H1 (cell line): ENCODE data around the gene PHRF1. TPM values are rescaled to one million over a fixed set of nuclear protein-coding genes. Genes with fewer than 3 reads are reported as not detected.

Experiments used
- CTCF ChIA-PET: fragments of 300-600 bp; sonication (Branson Sonifier 250); formaldehyde crosslinking; loops from one replicate; lab custom pipeline; 2021; ENCODE audit not compliant: partially characterized antibody; lab: Charles Lee
- POLR2A ChIA-PET: fragments of 300-600 bp; sonication (Branson Sonifier 250); formaldehyde crosslinking; loops from one replicate; lab custom pipeline; 2021; ENCODE audit warnings: inconsistent platforms; ENCODE audit not compliant: partially characterized antibody; lab: Charles Lee
- DNase-seq, 2 experiments: peaks; one replicate each; pipeline versions ENCODE4 v3.0.0 to v3.0.0-alpha.2; 2010 to 2022; ENCODE audit warnings: low spot score in 2 of 2, low read depth in 1 of 2, mixed read lengths in 1 of 2
- FAIRE-seq: peaks from 2 replicates; lab custom pipeline; 2011; peaks lifted over from hg19 to GRCh38; lab: Jason Lieb, UNC
- H2AFZ ChIP-seq: 2 replicates; pipeline ENCODE4 v1.8.1; 2012; ENCODE audit warnings: low read length, inconsistent platforms
- H2AK5ac ChIP-seq: 2 replicates; pipeline ENCODE4 v1.6.1; 2013; ENCODE audit warnings: low read depth, low read length
- H2BK120ac ChIP-seq: replicated peaks from 2 replicates; pipeline ENCODE3; 2013; ENCODE audit warnings: low read depth, low read length, inconsistent platforms
- H2BK12ac ChIP-seq: 2 replicates; pipeline ENCODE4 v1.6.1; 2013; ENCODE audit warnings: low read depth, low read length
- H2BK15ac ChIP-seq: 2 replicates; pipeline ENCODE4 v1.6.1; 2013; ENCODE audit warnings: low read length
- H2BK20ac ChIP-seq: 2 replicates; pipeline ENCODE4 v1.6.1; 2013; ENCODE audit warnings: low read length
- H2BK5ac ChIP-seq: 2 replicates; pipeline ENCODE4 v1.6.1; 2013; ENCODE audit warnings: low read depth, low read length
- H3K14ac ChIP-seq: 2 replicates; pipeline ENCODE4 v1.6.1; 2013; ENCODE audit warnings: inconsistent platforms; ENCODE audit not compliant: insufficient read length
- H3K18ac ChIP-seq: 2 replicates; pipeline ENCODE4 v1.6.1; 2013; ENCODE audit warnings: low read length; ENCODE audit errors: extremely low read depth
- H3K23ac ChIP-seq: 2 replicates; pipeline ENCODE4 v1.6.1; 2013; ENCODE audit warnings: inconsistent platforms; ENCODE audit not compliant: insufficient read length
- H3K23me2 ChIP-seq: 2 replicates; pipeline ENCODE4 v1.6.1; 2013; ENCODE audit warnings: low read depth, low read length
- H3K27ac ChIP-seq: 2 replicates; pipeline ENCODE4 v1.6.1; 2011; ENCODE audit warnings: low read depth, low read length, inconsistent platforms
- H3K27me3 ChIP-seq, 4 experiments: replicated peaks in 1 of 4; 1 replicate in 1 of 4; 2 replicates in 3 of 4; pipeline versions ENCODE4 v1.6.1 to v1.8.1; 2011 to 2013; ENCODE audit warnings: low read length in 3 of 4, mild to moderate bottlenecking in 3 of 4, inconsistent platforms in 2 of 4, mixed read lengths in 2 of 4, moderate library complexity in 1 of 4; ENCODE audit not compliant: control insufficient read depth in 3 of 4, insufficient read depth in 3 of 4; ENCODE audit errors: extremely low read depth in 1 of 4
- H3K36me3 ChIP-seq, 4 experiments: 2 replicates each; pipeline versions ENCODE4 v1.6.1 to v1.8.1; 2011 to 2013; ENCODE audit warnings: mild to moderate bottlenecking in 4 of 4, low read length in 3 of 4, moderate library complexity in 2 of 4, control low read depth in 1 of 4, inconsistent platforms in 1 of 4; ENCODE audit not compliant: insufficient read depth in 4 of 4, control insufficient read depth in 2 of 4
- H3K4ac ChIP-seq: replicated peaks from 2 replicates; pipeline ENCODE3; 2013; ENCODE audit warnings: low read length, low read depth, mixed read lengths, inconsistent platforms; ENCODE audit not compliant: insufficient read length
- H3K4me1 ChIP-seq, 4 experiments: replicated peaks in 1 of 4; 1 replicate in 1 of 4; 2 replicates in 3 of 4; pipeline versions ENCODE4 v1.6.1 to v1.8.1; 2011 to 2013; ENCODE audit warnings: low read length in 3 of 4, inconsistent platforms in 2 of 4, mixed read lengths in 1 of 4; ENCODE audit not compliant: insufficient read depth in 4 of 4, control insufficient read depth in 3 of 4
- H3K4me2 ChIP-seq, 2 experiments: 2 replicates each; pipeline versions ENCODE4 v1.6.1 to v1.8.1; 2011 to 2013; ENCODE audit warnings: low read depth in 2 of 2, low read length in 2 of 2, control low read depth in 1 of 2, inconsistent platforms in 1 of 2, mild to moderate bottlenecking in 1 of 2; ENCODE audit not compliant: insufficient read depth in 1 of 2
- H3K4me3 ChIP-seq, 4 experiments: fragments of 200-600, 300-600 bp in 1 of 4; sonication (generic), shearing (Covaris generic), sonication (Bioruptor Twin) in 1 of 4; 2 replicates each; pipeline versions ENCODE4 v1.5.1 to v1.8.1; 2011 to 2016; ENCODE audit warnings: low read length in 4 of 4, low read depth in 3 of 4, control low read depth in 2 of 4, inconsistent platforms in 2 of 4, mild to moderate bottlenecking in 2 of 4, mixed read lengths in 1 of 4, moderate library complexity in 1 of 4; ENCODE audit not compliant: insufficient read depth in 2 of 4; ENCODE audit errors: extremely low read depth in 1 of 4
- H3K56ac ChIP-seq: replicated peaks from 2 replicates; pipeline ENCODE3; 2013; ENCODE audit warnings: low read depth, mild to moderate bottlenecking, mixed read lengths, low read length, inconsistent platforms; ENCODE audit not compliant: insufficient read length
- H3K79me1 ChIP-seq: 2 replicates; pipeline ENCODE4 v1.6.1; 2013; ENCODE audit warnings: low read depth, low read length, control low read depth
- H3K79me2 ChIP-seq, 2 experiments: 2 replicates each; pipeline versions ENCODE4 v1.6.1 to v1.8.1; 2012 to 2013; ENCODE audit warnings: low read length in 2 of 2, mild to moderate bottlenecking in 2 of 2, inconsistent platforms in 1 of 2; ENCODE audit not compliant: insufficient read depth in 2 of 2, control insufficient read depth in 1 of 2
- H3K9ac ChIP-seq, 4 experiments: replicated peaks in 1 of 4; 1 replicate in 1 of 4; 2 replicates in 3 of 4; pipeline versions ENCODE4 v1.6.1 to v1.8.1; 2011 to 2013; ENCODE audit warnings: low read depth in 3 of 4, low read length in 3 of 4, control low read depth in 2 of 4, mild to moderate bottlenecking in 2 of 4, moderate library complexity in 2 of 4, inconsistent platforms in 1 of 4; ENCODE audit errors: extremely low read depth in 1 of 4
- H3K9me3 ChIP-seq, 2 experiments: 2 replicates each; pipeline versions ENCODE4 v1.6.1 to v1.8.1; 2012 to 2013; ENCODE audit warnings: mild to moderate bottlenecking in 2 of 2, moderate library complexity in 2 of 2, control low read depth in 1 of 2, inconsistent platforms in 1 of 2, low read depth in 1 of 2, low read length in 1 of 2, mixed read lengths in 1 of 2; ENCODE audit not compliant: insufficient read depth in 2 of 2
- H4K20me1 ChIP-seq, 2 experiments: replicated peaks in 1 of 2; 2 replicates each; pipeline versions ENCODE3 to v1.8.1; 2011 to 2013; ENCODE audit warnings: inconsistent platforms in 2 of 2, low read length in 2 of 2, mild to moderate bottlenecking in 1 of 2; ENCODE audit not compliant: insufficient read depth in 2 of 2, control insufficient read depth in 1 of 2
- H4K5ac ChIP-seq: 2 replicates; pipeline ENCODE4 v1.6.1; 2013; ENCODE audit warnings: low read length, low read depth, mixed read lengths, inconsistent platforms; ENCODE audit not compliant: insufficient read length
- H4K8ac ChIP-seq: 2 replicates; pipeline ENCODE4 v1.8.0; 2013; ENCODE audit warnings: mild to moderate bottlenecking, moderate library complexity, low read length, inconsistent platforms; ENCODE audit not compliant: insufficient read depth; ENCODE audit errors: extremely low read depth
- H4K91ac ChIP-seq: replicated peaks from 2 replicates; pipeline ENCODE3; 2013; ENCODE audit warnings: low read length, mixed read lengths, inconsistent platforms; ENCODE audit not compliant: insufficient read length
- CBX5 ChIP-seq: fragments of 300-800, 300-1000 bp; sonication (generic); IDR thresholded peaks from 2 replicates; pipeline ENCODE4 v1.7.1; 2016; ENCODE audit warnings: antibody characterized with exemption, low read length, low read depth
- CTBP2 ChIP-seq: IDR thresholded peaks from 2 replicates; pipeline ENCODE4 v1.7.0; 2011; ENCODE audit warnings: borderline replicate concordance, mild to moderate bottlenecking, moderate library complexity, mixed read lengths, low read length; ENCODE audit not compliant: insufficient read depth, insufficient read length
- CTCF ChIP-seq, 3 experiments: IDR thresholded peaks; 1 replicate in 2 of 3; 2 replicates in 1 of 3; pipeline versions ENCODE4 v1.5.1 to v1.6.1; 2011; ENCODE audit warnings: low read length in 3 of 3, mild to moderate bottlenecking in 3 of 3, inconsistent platforms in 2 of 3, low read depth in 1 of 3, moderate library complexity in 1 of 3; ENCODE audit not compliant: insufficient read depth in 1 of 3; ENCODE audit errors: control extremely low read depth in 1 of 3
- EGR1 ChIP-seq: IDR thresholded peaks from 2 replicates; pipeline ENCODE4 v1.6.1; 2011; ENCODE audit warnings: low read depth, low read length, borderline replicate concordance
- PHF8 ChIP-seq: fragments of 200-600 bp; sonication (generic); conservative IDR thresholded peaks from 2 replicates; pipeline ENCODE4 v1.7.1; 2012; ENCODE audit warnings: low read depth, mild to moderate bottlenecking, inconsistent platforms, low read length, moderate library complexity
- POU5F1 ChIP-seq: IDR thresholded peaks from 2 replicates; pipeline ENCODE4 v1.6.1; 2011; ENCODE audit warnings: low read depth, mild to moderate bottlenecking, low read length, moderate library complexity
- RFX5 ChIP-seq: IDR thresholded peaks from 2 replicates; pipeline ENCODE4 v1.6.1; 2011; ENCODE audit warnings: low read depth, low read length, improper control_type of control experiment, borderline replicate concordance
- TAF1 ChIP-seq: IDR thresholded peaks from 2 replicates; pipeline ENCODE4 v1.6.1; 2011; ENCODE audit warnings: mild to moderate bottlenecking, low read depth, low read length
- USF2 ChIP-seq: IDR thresholded peaks from 2 replicates; pipeline ENCODE4 v1.6.1; 2011; ENCODE audit warnings: low read length, improper control_type of control experiment
- ZNF274 ChIP-seq: IDR thresholded peaks from 2 replicates; pipeline ENCODE4 v1.7.0; 2012; ENCODE audit warnings: low read length, borderline replicate concordance; ENCODE audit errors: extremely low read depth
- WGBS, 2 experiments: shearing (Covaris generic) in 1 of 2; methylation state at CpG; one replicate each; pipeline versions ENCODE4 v1.1.6 to v1.1.7; 2013 to 2015; ENCODE audit warnings: low lambda C conversion rate in 2 of 2, mixed read lengths in 2 of 2, inconsistent platforms in 1 of 2, low coverage in 1 of 2, missing lambda C conversion rate in 1 of 2; ENCODE audit not compliant: insufficient replicate concordance in 2 of 2, insufficient coverage in 1 of 2, insufficient read length in 1 of 2; ENCODE audit errors: extremely low coverage in 1 of 2, missing lambda C conversion rate in 1 of 2; 5-methylcytosine and 5-hydroxymethylcytosine counted together
- polyA plus RNA-seq, 7 experiments: library from polyadenylated mRNA; depleted of rRNA in 3 of 7; stranded (reverse) in 5 of 7; unstranded in 2 of 7; fragments of >200 nt in 5 of 7; fragments of 200-250 nt in 2 of 7; gene quantifications; 1 replicate in 5 of 7; 2 replicates in 1 of 7; 4 replicates in 1 of 7; pipeline versions ENCODE4 v1.2.1 to v1.2.3, GENCODE V29; 2011 to 2013; ENCODE audit warnings: missing spikeins in 2 of 7, mixed read lengths in 2 of 7
- total RNA-seq: library from RNA; stranded (reverse); fragmentation: NEBNext Ultra II Directional; extraction: Animal tissue kit (Norgen Biotek cat#: 25700); gene quantifications from 2 replicates; pipeline ENCODE4 v1.2.1, GENCODE V29; 2021

Gene PHRF1
- total and polyA plus RNA-seq, 2 of the 8 experiments (the other 6 are each of a cell fraction or from before 2014, with no cell fraction given): 13.4 to 37.3 TPM

- 95% methylated on average over 13 of the region's 13 CpGs; no CpG with 5 or more reads in 1 of the 2 experiments for WGBS, 2 experiments
- Histone ChIP-seq H4K5ac (no peak overlapping the region), H3K4me2 (no peak overlapping the region), H3K56ac (no peak overlapping the region), H3K18ac (no peak overlapping the region), H3K79me2 (no peaks in the 10 kb centered on the region), H3K23ac (no peak overlapping the region), H3K27ac (no peak overlapping the region; the same call in 1 of the 2 replicates), H2BK5ac (no peak overlapping the region), H2BK120ac (no peak overlapping the region), H2BK20ac (no peak overlapping the region), H3K9ac (no peak overlapping the region; a peak in 1 of 7 replicates), H2BK12ac (no peak overlapping the region), H3K79me1 (peaks cover 4% of the 10 kb centered on the region; the same call in 1 of the 2 replicates), H2AFZ (no peak overlapping the region), H2AK5ac (no peak overlapping the region), H3K27me3 (no peaks in the 10 kb centered on the region), H2BK15ac (no peak overlapping the region), H3K36me3 (peaks cover 30 to 79% (median 57%) of the 10 kb centered on the region in 4 experiments), H3K4me3 (no peak overlapping the region), H3K4me1 (no peaks in the 10 kb centered on the region), H4K20me1 (peaks cover 4 to 15% of the 10 kb centered on the region in 2 experiments), H3K4ac (no peak overlapping the region), H4K8ac (no peak overlapping the region), H4K91ac (no peak overlapping the region), H3K23me2 (no peaks in the 10 kb centered on the region), H3K9me3 (no peaks in the 10 kb centered on the region), H3K14ac (no peak overlapping the region)
- ChIA-PET CTCF (interaction anchor here (0.7 to 1.8 kb wide), 4 partner anchors 9 to 38 kb away, joined by 3 read pairs; no protein-coding TSS in a partner anchor), POLR2A (no interaction called here)
- FAIRE-seq: no peak
- DNase-seq: no peak
- TF ChIP-seq CBX5: no peak
- TF ChIP-seq TAF1: no peak
- TF ChIP-seq CTBP2: no peak
- no peak for TF ChIP-seq USF2
- no peak for TF ChIP-seq ZNF274
- no peak for TF ChIP-seq POU5F1
- TF ChIP-seq PHF8: no peak
- no peak for TF ChIP-seq CTCF (IDR thresholded peaks at IDR 0.05; ENCODE audit: control extremely low read depth in 1 of 3, insufficient read depth in 1 of 3, low read depth in 1 of 3, low read length in 3 of 3)
- TF ChIP-seq EGR1: no peak
- no peak for TF ChIP-seq RFX5
Observed at GRCh38 chr11:603154-603553, 26.9 kb downstream of the PHRF1 start.
